ENCODE measurements around the gene TGIF1.

The TGIF1 gene

DNA sequence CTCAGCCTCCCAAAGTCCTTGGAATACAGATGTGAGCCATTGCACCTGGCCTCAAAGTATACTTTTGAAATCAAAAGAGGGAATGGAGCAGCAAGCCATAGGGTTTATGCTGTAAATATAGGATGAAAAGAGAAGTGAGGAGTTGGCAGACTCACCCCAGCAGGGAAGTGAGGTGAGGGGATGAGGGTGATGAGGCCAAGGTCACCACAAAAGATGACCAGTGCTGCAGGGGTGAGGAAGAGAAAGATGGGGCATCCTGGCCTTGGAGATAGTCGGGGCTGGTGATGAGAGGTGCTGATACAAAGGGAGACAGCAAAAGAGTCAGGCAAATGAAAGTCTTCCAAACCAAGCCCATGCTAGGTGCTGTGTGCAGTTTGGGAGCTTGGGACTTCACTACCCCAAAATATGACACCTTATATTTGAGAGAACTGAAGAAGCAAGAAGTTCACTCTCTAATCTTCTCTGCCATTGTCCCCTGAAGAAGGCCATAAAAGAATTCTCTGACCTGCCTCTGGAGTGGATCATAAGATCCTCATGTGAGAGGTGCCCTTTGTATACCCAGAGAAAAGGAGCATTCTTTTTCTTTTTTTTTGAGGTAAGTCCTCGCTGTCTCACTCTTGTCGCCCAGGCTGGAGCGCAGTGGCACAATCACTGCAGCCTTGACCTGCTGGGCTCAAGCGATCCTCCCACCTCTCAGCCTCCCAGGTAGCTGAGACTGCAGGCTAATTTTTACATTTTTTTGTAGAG lies 31.0 kb downstream of the TGIF1 start:
- DNase-seq (ENCODE audit: low read depth in 3 of 3, low spot score in 1 of 3): no peak

DNA sequence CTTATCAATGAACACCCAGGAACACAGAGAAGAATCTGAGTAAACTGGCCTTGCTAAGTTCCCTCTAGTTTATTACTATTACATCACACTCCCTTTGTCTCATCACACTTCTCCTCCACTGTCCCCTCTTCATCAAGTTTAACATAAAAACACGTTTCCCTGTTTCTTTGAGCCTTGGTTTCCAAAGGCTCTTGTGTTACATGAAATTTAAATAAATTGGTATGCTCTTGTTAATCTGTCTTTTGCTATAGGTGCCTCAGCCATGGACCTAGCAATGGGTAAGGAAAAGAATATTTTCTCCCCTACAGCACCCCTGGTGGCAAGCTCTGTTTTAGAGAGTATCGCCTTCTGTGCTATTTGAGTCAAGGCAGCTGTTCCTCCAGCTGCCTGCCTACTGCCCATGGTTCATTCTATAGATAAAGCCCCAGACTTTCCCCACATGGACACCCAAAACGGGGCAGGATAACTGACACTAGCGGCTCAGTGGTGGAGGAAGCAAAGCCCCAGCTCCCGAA lies 31.8 kb downstream of the TGIF1 start:
- DNase-seq (ENCODE audit: low read depth in 3 of 3, low spot score in 1 of 3): no peak

DNA sequence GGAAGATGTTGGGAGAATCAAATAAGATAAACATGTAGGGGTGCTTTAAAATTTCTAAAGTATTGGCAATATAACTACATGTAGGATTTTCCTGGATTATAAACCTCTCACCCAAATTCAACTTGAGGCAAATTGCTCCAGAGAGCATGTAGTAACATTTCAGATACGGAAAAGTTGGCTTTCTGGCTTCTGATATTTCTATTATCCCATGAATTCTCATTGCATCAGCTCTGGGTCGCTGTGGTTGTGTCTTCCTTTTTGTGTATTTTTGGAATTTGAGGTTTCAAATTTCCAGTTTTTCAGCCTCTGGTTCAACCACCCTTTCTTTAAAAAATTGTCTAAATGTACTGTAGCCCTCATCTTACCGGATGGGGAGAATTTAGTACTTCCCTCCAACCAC lies 32.3 kb downstream of the TGIF1 start:
- DNase-seq (ENCODE audit: low read depth in 3 of 3, low spot score in 1 of 3): no peak

DNA sequence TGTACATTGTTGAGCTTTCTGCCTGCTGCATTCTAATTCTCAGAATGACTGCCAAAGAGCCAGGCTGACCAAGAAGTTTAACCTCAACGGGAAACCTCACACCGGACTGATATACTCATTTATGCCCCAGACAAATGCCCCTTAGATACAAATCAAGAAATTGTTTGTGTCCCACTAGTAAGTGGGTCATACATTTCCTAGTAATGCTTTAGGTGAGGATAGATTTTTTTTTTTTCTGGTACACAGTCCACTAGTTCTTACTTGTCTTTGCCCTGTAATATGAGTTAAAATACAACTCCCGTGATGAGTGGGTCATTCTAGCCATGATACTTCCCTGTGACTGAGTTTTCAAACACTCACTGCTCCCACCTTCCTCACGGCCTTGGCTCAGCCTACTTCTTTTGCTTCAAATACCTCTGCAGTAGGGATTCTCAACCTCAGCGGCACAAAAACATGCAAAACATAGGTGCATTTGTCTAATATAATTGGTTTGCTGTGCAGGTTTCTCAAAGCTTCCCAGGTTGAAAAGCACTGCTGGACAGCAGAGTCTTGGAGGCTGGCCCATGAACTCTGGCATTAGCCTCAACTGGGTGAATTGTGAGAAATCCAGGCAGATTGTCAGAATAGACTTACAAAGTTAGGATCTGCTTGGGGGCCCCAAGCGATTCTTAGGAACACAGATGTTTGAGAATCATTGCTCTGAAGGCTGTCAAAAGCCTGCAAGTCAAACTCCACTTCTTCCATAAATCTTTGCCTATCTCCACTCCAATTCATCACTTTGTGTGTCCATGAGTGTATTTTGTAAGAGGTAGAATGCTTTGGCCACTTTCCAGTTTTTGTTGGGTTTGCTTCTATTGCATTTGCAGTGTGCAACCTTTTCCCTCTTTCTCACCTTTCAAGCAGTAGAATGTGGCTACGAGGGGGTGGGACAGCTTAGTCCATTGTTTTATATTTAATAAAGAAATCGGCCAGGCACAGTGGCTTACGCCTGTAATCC lies 35.5 kb downstream of the TGIF1 start:
- no peak for DNase-seq (ENCODE audit: low read depth in 3 of 3, low spot score in 1 of 3)

DNA sequence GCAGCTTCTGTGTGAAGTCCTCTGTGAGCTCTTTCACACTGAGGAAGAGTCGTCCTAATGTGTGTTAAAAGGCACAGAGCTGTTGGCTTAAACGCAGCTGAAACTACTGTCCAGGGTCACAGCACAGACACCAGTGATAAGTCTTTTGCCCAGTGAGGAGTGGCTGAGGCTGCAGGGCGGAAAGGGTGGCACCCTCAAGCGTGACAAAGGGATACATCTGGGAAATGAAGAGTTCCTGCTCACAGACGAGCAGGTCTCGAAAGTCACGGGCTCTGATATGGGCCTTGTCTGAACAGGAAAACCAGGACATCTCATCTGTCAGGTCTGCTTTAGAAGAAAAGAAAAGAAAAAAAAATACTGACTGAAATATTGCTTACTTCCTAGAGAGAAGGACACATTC lies 36.5 kb downstream of the TGIF1 start:
- DNase-seq (ENCODE audit: low read depth in 3 of 3, low spot score in 1 of 3): no peak

DNA sequence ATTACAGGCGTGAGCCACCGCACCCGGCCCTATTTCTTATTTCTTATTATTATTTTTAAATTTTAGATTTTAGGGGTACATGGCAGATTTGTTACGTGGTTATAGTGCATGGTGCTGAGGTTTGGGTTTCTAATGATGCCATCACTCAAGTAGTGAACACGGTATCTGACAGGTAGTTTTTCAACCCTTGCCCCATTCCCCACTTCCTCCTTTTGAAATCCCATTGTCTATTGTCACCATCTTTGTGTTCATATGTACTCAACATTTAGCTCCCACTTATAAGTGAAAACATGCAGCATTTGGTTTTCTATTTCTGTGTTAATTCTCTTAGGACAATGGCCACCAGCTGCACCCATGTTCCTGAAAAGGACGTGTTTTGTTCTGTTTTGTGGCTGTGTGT lies 39.5 kb downstream of the TGIF1 start:
- no peak for DNase-seq (ENCODE audit: low read depth in 3 of 3, low spot score in 1 of 3)

DNA sequence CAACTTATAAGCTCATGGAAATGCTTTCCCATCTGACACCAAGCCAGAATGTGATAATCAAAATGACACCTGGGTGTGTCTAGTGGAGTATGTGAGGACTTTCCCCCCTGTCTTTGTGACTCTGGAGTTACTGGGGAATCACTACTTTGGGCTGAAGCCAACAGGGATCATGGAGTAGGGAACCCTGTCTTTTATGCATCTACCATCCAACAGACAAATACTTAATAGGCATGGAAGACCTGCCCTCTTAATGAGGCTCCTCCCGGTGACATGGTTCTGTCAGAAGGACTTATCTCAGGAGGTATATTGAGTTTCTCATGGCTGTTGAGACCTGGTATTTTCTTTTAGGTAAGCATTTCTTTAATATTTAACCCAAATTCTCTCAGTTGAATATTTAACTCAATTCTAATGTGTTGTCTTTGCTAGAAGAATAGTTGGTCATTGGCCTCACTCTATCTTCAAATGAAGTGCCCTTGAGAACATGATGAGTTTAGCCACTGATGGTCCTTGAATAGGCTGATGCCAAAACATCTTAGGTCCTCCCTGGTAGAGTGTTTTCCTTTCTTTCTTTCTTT lies 42.1 kb downstream of the TGIF1 start:
- DNase-seq (ENCODE audit: low read depth in 3 of 3, low spot score in 1 of 3): no peak

DNA sequence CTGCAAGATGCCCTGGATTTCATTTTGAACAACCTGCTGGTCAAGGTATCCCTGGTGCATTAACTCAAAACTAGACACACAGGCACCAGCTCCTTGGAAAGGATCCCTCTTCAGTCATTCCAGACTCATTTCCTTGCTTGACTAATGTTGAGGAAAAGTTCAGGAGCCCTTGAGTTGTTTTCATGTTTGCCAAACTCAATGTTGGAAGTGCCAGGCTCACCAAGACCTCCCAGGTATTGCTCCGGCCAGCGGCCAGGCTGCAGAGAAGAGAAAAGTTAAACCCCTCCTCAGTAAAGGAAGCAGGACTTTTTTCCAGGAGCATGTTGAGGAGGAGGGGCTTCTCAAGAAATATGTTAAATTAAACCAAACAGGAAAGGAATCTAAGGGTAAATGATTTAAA lies 42.7 kb downstream of the TGIF1 start:
- no peak for DNase-seq (ENCODE audit: low read depth in 3 of 3, low spot score in 1 of 3)

DNA sequence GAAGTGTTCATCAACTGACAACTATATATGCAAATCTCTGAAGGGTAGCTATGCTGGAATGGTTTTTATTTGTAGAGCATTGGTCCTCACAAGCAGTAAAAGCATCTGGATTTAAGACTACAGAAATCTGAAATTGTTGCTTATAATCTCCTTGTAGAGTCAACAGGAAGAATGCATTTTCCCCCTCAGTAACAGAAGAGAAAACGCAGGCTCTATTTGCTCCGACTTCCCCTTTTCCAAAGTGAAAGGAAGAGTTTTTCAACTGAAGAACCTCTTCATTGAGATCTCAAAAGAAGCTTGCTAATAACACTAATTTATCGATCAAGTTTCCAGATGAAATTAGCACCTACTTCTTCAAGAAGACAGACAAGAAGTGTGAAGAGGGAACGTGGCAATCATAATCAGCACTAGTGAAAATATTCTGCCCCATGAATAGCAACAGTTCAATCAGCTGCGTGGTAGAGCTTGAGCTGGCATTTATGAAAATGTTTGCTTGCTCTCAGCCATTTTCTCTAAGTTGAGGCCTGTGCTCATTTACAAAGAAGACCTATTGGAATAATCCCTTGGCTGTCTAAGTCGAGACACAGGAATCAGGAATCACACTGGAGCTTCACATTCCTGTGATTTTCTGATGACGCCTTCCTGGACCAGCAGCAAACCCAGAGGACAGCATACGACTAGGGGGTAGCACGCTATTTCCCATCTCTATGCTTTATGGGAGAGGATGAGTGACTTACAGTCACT lies 43.7 kb downstream of the TGIF1 start:
- no peak for DNase-seq (ENCODE audit: low read depth in 3 of 3, low spot score in 1 of 3)

DNA sequence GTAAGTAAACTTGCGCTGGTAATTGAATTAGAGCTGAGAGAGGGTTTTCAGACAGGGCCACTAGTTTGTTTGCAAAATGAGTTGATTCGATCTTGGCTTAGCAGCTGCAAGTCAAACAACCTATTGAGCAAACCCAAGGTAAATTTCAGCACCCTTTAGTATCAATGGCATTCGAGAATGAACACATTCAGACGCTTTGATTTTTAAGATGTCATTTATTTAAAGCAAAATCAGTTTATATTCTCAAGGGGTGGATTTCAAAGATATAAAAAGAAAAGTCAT lies 44.2 kb downstream of the TGIF1 start:
- DNase-seq (ENCODE audit: low read depth in 3 of 3, low spot score in 1 of 3): no peak

DNA sequence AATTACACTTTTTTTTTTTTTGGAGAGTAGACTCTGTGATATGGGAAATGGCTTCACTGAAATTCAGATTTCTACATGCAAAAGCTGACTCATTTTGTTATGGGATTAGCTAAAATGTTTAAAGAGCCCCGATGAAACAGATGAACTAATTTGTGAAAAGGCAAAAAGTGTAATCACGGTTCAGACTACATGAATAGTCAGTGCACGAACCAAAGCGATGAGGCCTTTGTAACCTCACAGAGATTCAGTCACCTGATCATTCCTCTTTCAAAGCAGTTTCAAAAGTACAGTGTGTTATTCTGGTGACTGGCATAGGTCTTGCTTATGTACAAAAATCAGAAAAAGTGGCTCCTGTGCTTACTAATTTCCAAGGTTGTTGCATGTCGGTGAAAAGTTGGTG lies 44.6 kb downstream of the TGIF1 start:
- DNase-seq (ENCODE audit: low read depth in 3 of 3, low spot score in 1 of 3): no peak

DNA sequence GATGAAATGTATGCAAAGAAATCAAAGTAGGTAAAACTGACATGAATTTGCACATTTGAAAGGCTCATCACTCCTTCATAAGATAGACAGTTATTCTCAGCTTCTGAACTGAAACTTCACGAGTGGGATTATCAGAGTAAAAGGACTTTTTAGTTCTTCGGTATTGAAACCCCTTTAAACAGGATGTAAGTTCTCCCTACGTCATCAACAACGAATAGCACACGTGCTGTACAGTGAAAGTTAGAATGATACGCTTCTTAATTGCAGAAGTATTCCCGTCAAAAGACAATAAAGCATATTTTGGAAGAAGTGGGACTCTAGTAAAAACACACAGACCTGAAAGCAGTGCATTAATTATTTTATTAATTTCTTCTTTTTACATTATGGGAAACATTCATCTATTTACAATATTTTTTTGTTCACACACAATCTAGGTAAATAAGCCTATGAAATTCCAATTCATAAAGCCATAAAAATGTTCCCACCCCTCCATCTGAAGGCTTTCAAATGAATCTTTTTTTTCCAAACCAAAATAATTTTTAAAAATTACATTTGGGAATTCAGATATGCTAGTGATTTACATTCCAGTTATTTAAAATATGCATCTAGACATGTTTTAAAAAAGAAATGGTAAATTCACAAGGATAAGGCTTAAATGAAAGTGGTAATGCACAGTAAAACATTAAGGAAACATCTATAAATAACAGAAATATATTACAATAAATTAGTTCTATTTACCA lies 45.9 kb downstream of the TGIF1 start:
- no peak for DNase-seq (ENCODE audit: low read depth in 3 of 3, low spot score in 1 of 3)

DNA sequence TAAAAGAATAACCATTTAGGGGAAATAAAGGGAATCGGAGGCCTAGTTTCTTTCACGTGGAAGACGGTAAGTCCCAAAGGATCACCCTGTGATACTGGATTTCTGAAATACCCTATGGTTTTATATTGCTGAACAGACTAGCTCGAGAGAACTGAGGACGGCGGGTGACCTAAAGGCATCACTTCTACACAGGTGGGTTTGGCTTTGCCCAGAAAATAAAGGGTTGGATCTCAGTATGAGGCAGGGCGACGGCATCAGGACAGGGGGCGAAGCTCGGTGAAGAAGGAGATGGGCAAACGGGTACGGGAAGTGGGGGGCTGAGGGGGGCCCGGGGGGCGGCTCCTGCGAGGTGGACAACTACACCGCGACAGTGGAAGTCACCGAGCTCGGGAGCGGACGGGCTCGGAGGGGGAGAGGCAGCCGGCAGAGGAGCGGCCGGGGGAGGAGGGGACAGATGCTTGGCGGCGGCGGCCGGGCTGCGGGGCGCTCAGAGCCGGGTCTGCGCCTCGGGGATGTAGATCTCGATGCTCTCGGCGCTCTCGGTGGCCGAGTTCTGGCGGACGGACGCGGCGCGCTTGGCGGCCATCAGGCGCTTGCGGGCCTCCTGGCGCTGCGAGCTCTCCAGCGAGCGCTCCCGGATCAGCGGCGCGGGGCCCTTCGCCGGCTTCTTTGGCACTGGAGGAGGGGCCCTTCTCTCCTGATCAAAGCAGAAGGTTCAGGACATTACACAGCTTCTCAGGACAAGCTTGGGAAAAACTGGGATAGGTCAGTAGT lies 48.9 kb downstream of the TGIF1 start:
- no peak for DNase-seq (ENCODE audit: low read depth in 3 of 3, low spot score in 1 of 3)

DNA sequence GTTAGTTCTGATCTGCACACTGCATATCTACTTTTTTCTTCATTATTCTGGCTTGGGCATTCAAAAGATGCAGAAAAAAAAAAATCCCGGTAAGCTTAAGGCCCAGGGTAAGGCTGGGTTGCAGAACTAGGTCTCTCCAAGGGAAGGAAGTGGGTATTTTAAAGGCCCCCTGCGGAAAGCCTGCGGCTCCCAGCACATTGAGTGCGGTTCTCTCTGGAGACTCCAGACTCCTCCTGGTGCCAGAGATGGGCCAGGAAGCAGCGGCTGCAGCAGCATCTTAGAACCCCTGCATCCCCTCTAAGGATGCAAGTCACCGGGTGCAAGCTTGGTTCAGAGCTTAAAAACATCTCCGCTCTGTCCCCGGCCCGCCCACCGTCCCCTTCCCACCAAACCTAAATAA lies 49.5 kb downstream of the TGIF1 start:
- DNase-seq (ENCODE audit: low read depth in 3 of 3, low spot score in 1 of 3): no peak

DNA sequence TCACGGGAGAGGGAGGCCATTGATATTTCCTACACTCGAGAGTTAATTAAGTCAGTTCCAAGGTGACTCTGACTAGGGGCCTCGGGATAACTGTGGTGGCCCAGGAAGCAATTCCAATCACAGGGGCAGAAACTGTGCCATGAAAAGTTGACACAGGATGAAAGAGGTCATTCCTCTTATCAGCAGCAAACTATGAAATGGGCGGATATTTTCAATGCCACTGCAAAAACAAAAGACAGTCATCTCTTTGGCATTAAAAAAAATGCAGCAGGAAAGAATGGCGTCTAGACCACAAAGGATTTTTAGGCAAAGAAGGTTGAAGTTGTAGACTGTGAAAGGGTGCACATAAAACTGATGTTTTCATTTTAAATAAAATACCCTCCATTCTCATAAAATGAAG lies 50.0 kb downstream of the TGIF1 start:
- DNase-seq (ENCODE audit: low read depth in 3 of 3, low spot score in 1 of 3): no peak

DNA sequence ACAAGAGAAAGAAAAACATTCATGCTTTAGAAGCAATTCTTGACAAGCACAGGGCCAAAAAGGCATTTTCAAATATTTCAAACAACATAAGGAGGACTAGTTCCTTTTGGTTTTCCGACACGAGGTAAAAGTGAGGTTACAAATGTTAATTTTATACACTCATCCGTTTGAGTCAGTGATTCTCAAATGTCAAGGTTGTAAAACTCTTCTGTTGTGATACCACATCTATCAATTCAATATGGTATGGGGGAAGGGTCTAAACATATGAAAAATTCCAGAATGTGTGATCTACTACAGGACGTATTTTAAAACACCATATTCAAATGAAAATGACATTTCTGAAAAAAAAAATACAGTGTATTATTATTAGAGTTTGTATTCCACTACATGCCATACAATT lies 52.7 kb downstream of the TGIF1 start:
- no peak for DNase-seq (ENCODE audit: low read depth in 3 of 3, low spot score in 1 of 3)

DNA sequence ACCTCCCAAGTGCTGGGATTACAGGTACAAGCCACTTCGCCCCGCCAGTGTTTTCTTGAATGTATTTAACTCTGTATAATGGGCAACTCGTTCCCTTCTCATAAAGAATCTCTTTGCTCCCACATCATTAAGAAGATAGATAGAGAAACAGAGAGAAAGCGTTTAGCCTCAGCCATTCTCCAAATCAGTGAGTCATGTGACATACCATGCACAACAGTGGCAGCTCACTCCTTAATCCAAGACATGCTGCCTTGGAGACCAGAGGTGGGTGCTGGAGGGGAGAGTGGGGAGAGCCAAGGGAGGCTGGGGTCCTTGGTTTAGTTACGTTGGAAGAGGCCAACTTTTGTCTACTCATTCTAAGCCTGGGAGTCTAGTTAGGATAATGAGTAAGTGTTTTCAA lies 54.7 kb downstream of the TGIF1 start:
- DNase-seq (ENCODE audit: low read depth in 3 of 3, low spot score in 1 of 3): no peak

DNA sequence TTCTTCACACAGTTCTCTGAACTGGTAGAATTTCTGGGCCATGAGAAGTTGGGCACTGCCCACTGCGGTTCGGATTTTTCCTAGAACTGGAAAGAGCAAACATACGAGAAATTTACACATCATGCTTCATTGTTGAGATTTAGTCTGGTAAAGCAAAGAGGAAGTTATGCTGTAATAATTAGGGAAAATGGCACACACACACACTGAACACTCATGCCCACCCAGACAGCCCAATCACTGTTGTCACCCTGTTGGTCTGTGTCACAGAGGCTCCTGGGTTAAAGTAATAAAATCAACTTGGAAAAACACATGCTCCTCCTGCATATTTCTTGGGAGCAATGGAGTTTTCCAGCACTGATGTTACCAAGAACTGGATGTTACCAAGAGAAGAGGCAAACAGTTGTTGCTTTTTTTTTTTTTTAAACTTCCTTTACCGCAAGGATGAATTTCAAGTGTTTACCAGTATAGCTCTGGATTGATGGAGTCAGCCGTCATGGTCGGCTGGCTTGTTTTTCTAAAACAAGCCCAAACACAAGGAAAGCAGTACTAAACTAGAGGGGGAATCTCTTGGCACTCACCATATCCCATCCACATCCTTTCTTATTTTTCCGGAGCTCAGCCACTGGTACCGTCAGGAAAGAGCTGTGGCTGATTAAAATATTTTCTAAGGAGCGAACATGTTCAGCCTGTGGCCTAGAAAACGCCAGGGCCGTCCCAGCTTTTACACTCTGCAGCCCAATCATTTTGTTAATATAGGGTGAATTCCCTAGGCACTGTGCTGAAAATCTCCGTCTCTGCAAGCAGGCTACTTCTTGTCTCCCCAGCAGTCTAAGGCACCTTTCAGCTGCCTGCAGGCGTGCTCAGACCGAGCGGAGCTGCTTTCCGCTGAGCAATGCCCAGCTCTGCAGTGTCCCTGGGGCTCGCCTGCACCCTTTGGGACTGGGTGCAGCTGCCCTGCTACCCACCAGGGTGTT lies 58.9 kb downstream of the TGIF1 start:
- no peak for DNase-seq (ENCODE audit: low read depth in 3 of 3, low spot score in 1 of 3)

Measured in stimulated activated CD4-positive, alpha-beta T cell treated with anti-CD3 and anti-CD28 coated beads, TNF-alpha, amount 100 ng/mL, for 1 hour (primary cell).